CD4-positive, alpha-beta T cell treated with Interleukin-4 for 4 hours (primary cell): ENCODE measurements around the gene PDE11A.
"Not testable (repeated sequence)": the region's sequence is repeated elsewhere in the genome, so short reads cannot be mapped to it uniquely, and the experiment has no call there.

Experiments
- DNase-seq: peaks from one replicate; pipeline ENCODE4 v3.0.0-alpha.2; 2020

The PDE11A gene

DNA sequence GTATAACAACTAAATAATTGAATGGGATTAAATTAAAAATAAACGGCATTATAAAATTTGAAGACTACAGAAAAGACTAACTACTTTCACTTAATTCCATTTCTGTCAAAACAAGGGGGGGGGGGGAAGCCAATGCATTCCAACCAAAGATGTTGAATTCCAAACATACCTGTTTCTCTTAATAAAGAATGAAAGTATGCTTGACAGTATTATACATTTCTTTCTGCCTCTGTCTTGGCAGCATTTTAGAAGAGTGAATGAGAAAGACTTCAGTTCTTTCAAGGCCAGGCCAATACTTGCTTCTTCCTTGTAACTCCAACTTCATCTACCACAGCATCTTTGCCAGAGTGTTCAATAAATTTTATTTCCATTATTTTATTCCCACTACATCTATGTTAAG lies 65.9 kb downstream of the PDE11A start:
- no peak for DNase-seq

DNA sequence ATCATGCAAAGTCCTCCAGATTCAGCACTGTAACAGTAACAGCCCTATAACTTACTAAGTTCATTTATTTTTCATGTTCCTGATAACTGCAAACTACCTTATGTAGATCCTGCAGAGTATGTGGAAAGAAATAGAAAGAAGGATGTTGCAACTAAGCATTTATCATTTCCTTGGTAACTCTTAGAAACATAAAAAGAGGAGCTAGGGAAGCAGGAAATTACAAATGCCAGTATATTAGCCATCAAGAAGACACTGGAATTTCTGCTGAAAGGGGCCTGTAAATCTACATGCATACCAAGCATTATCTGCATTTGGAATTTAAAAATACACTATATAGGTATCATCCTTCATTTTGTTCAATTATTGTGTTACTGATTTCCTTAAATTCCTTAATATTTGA lies 66.8 kb downstream of the PDE11A start:
- no peak for DNase-seq

DNA sequence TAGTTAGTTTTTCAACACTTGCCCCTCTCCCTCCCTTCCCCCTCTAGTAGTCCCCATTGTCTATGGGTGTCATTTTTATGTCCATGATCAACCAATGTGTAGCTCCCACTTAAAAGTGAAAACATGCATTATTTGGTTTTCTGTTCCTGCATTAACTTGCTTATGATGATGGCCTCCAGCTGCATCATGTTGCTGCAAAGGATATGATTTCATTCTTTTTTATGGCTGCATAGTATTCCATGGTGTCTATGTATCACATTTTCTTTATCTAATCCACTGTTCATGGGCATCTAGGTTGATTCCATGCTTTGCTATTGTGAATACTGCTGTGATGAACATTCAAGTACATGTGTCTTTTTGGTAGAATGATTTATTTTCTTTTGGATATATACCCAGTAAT lies 70.5 kb downstream of the PDE11A start:
- DNase-seq: no peak

DNA sequence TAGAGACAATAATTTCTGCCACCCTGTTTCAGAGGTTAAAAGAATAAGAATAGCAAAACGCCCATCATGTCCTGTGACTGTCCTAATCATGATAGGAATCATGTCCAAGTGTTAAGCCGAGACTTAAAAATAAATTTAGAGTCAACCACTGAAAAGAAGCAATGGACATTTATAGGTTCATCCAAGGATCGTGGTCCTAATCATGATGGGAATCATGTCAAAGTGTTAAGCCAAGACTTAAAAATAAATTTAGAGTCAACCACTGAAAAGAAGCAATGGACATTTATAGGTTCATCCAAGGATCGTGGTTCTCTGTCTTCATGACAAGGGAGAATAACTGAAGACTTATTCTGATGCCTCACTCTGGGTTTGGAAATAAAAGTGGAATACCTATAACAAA lies 73.6 kb downstream of the PDE11A start:
- no peak for DNase-seq

DNA sequence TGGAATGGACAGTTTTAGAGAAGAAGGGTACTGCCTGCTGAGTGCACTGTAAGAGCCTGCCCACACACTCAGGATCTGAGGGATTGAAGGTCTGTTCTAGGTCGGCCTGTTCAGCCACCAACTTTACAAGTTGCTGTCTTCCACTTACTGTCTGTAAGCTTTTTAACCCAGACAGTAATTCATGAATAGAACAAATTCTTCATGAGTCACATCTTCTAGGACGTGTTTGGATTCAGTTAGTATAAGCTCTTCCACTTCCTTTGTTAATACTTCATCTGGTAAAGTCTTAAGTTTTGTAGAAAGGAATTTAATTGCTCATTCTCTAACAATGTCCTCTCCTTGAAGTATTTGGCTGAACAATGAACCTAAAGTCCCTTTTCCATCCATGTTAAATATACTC lies 74.6 kb downstream of the PDE11A start:
- no peak for DNase-seq

DNA sequence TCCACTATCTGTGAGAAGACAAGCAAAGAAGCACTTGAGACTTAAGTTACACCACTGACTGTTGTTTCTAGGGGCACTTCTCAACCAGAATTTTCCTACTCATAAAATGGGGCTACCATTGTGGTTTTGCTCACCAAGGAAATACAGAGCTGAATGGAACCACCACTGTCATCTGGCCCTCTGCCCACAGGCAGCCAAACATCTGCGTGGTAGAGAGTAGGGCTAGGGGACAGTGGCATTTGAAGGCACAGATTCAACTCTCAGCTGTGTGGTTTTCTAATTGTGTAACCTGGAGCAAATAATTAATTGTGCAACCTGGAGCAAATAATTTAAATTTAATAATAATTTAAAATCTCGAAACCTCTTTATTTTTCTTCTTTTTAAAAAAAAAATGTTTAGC lies 79.6 kb downstream of the PDE11A start:
- DNase-seq: no peak

DNA sequence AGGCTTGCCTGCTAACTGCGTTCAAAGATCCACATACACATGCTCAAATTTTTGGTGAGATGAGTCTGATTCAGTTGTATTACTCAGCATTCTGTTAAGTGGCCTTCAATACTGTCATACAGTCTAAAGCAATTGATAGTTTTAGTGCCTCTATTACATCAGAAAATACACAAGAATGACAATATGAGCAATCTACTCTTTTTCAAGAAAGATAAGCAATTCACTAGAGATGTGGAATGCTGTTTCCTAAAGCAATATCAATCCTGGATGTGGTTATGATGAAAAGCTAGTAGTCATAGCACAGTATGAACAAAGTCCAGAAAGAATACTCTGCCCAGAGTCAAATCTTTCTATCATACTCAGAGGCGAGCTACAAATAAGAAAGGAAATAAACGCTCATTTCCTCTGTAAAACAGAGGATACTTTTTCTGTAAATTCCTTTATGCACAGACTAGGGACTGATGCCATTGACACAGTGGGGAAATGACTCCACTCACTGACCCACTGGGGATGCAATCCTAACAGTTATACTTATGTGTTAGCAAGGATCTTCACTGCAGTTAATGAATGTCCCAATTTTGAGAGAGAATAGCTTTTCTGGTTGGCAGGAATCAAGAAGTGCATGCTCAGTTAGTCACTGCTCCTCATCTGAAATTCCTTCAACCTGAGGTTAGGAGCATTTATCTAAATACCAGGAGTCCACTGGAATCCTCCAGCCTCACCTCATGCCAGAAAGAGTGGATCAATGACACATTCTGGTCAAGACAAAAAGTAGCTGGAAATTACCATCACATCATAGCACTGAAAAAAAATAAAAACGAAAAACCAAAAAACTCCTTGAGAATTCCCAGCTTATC lies 83.3 kb downstream of the PDE11A start:
- DNase-seq: no peak

DNA sequence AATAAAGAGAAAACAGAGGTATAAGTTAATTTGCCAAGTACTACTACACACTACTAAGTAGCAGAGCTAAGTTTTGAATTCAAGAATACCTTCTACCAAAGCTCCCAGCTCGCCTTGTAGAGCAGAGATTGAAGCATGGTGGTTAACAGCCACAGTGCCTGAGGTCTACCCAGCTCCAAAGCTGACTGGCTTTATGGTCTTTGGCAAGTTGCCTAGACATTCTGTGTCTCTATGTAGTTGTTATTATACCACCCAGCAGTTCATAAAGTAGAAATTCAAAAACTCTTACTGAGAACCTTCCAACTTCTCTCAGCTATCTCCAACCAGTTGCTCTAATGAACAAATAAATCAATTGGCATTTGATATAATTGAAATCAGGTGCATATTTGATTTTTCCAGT lies 87.8 kb downstream of the PDE11A start:
- DNase-seq: no peak

DNA sequence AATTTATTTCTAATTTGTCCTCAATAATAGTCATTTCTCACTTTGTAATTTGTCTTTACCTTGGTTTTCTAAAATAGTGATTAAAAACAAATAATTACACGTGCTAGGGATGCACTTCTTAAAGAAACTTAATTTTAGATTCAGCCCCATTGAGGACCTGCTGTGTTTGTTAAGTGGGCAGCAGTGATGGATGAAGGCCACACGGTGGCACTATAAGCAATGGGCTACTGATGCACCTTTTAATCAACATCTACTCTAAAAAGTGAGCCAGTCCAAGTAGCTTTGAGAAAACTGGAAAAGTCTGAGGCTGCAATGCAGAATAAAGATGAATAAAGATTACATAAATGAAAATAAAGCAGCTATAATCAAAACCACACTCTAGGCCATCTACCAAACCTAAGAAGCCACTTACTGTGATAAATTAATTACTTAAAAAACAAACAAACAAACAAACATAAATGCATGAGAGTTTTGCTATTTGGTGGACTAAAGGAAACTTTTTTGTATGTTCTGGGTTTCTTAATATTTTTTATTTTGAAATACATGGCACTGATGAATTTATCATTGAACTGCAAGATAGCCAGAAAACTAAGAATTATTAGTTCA lies 89.3 kb downstream of the PDE11A start:
- peak; percentile 18 for DNase-seq

DNA sequence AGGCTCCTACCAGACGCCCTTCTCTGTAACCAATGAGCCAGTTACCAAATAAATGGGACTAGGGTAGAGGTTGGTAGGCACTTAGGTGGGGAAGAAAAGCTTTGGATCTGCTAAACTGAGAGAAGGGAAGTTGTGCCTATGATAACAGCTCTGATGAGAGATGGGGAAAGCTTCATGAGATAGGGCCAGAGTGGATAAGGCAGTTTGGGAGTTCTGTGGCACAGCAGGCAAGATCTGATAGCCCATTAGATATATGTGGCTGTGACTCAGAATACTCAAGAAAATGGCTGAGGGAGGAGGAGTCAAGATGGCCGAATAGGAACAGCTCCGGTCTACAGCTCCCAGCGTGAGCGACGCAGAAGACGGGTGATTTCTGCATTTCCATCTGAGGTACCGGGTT lies 99.8 kb downstream of the PDE11A start:
- DNase-seq: no peak

DNA sequence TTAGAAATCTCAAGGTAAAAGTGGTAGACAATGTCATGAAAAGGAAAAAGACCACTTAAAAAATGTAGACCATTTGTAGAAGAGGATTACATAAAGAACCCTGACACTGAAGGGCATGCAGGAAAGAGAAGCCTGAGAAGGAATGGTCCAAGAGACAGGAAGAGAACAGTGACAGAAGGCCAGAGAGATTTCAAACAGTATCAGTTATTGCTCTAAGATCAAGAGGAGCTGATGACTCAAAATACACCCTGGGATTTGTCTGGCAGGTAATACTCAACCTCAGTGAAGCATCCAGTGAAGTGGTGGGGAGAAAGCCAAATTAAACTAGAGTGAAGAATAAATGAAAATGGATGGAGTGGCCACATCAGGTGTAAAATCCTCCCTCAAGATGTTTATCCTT lies 100.5 kb downstream of the PDE11A start:
- no peak for DNase-seq

DNA sequence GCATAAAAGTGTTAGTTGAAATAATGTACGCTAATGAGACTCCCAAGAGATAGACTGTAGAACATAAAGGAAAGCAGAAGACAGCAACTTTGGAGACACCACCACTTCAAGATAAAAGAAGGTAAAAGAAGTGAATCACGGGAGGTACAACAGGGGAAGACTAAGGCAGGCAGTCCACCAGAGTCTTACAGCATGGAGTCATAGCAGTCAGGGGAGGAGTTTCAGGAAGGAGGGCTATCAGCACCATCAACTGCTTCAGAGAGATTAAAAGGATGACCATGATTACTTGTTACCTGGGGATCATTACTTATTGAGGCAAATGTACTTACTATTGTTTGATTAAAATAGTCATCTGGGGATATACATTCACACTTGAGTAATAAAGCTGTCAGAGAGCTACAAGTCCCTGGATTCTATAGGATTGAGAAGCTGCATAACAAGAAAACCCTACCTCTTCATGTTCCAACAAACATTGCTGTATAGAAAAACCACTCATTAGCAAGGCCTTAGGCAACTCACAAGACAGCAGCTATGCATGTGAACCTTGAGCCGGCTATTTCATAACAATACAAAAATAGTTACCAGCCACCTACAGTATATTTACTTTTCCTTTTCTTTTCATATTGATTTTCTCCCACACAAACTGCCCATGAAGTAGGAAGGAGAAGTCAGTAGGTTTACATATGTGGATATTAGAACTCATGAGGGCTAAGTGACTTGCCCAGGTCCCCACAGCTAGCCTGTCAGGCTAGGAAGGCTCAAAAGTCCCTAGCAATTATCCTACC lies 101.7 kb downstream of the PDE11A start:
- no peak for DNase-seq

DNA sequence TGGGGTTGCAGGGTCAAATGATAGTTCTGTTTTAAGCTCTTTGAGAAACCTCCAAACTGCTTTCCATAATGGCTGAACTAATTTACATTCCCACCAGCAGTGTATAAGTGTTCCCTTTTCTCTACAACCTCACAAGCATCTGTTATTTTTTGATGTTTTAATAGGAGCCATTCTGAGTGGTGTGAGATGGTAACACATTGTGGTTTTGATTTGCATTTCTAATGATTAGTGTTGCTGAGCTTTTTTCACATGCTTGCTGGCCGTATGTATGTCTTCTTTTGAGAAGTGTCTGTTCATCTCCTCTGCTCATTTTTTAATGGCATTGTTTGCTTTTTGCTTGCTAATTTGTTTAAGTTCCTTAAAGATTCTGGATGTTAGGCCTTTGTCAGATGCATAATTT lies 107.7 kb downstream of the PDE11A start:
- DNase-seq: no peak

DNA sequence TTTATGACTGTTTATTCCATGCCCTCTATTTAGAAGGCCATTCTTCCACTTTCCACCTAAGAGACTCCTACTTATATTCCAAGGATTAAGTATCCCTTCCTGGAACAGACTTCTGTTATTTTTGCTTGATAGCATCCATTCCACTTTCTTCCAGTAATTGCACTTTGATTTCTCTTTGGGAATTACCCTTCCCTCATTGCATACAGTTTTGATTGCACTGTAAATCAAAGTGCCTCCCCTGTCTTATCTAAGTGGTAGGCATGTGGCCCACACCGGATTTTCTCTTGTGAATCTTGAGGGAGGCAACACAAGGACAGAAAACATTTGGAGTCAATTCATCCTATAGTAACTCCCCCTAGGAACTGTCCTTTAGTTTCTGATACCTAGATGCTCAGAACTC lies 120.4 kb downstream of the PDE11A start:
- DNase-seq: no peak

DNA sequence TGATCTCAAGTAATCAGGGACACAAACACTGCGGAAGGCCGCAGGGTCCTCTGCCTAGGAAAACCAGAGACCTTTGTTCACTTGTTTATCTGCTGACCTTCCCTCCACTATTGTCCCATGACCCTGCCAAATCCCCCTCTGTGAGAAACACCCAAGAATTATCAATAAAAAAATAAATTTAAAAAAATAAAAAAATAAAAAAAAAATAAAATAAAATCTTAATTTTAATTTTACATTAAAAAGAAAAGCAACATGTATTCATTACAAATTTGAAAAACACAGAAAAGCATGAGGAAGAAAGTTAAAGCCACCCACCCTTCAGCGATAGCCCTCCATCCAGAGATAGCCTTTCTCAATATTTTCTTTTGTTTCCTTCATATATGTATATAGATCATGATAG lies 125.0 kb downstream of the PDE11A start:
- not testable (repeated sequence) for DNase-seq

DNA sequence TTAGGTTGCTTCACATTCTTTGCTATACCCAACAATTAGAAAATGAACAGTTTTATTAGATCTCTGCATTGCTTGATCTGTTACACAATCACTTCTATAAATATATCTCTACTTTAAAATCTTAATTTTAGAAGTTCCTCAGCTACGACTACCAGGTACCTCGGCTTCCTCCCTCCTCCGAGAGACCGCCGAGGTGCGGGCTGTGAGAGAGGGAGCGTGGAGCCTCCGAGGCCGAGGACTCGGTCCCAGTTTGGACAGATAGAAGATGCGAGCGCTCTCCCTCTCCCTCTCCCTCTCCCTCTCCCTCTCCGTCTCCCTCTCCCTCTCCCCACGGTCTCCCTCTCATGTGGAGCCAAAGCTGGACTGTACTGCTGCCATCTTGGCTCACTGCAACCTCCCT lies 128.0 kb downstream of the PDE11A start:
- not testable (repeated sequence) for DNase-seq

DNA sequence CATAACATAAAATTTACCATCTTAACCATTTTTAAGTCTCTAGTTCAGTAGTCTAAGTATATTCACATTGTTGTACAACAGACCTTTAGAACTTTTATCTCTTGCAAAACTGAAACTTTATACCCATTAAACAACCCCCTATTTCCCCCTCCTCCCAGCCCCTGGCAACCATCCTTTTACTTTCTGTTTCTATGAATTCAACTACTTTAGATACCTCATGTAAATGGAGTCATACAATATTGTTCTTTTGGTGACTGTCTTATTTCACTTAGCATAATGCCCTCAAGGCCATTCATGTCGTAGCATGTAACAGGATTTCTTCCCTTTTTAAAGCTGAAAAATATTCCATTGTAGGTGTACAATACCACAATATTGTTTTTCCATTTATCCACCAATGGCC lies 129.8 kb downstream of the PDE11A start:
- DNase-seq: no peak

DNA sequence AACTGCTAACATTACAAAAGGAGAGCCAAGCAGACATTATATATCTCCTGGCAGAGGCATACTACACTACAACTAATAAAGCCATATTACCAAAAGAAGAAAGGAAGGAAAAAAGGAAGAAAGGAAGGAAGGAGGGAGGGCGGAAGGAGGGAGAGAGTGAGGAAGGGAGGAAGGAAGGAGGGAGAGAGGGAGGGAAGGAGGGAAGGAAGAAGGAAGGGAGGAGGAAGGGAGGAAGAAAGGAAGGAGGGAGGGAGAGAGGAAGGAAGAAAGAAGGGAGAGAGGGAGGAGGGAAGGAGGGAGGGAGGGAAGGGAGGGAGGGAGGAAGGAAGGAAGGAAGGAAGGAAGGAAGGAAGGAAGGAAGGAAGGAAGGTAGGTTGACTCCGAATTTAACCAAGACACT lies 133.4 kb downstream of the PDE11A start:
- DNase-seq: no peak

DNA sequence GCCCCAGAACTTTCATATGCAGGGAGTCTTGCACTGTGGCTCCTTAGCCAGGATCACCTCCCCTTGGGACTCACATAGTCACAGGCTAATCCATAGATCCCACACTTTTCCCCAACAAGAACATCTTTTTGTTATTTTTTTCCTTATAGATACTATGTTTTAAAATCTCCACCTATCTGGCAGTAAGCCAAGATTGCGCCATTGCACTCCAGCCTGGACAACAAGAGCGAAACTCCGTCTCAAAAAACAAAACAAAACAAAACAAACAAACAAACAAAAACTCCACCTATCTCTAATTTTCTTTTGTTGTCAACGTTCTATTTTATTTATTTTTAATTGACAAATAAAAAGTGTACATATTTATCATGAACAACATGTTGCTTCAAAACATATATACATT lies 141.7 kb downstream of the PDE11A start:
- DNase-seq: no peak

DNA sequence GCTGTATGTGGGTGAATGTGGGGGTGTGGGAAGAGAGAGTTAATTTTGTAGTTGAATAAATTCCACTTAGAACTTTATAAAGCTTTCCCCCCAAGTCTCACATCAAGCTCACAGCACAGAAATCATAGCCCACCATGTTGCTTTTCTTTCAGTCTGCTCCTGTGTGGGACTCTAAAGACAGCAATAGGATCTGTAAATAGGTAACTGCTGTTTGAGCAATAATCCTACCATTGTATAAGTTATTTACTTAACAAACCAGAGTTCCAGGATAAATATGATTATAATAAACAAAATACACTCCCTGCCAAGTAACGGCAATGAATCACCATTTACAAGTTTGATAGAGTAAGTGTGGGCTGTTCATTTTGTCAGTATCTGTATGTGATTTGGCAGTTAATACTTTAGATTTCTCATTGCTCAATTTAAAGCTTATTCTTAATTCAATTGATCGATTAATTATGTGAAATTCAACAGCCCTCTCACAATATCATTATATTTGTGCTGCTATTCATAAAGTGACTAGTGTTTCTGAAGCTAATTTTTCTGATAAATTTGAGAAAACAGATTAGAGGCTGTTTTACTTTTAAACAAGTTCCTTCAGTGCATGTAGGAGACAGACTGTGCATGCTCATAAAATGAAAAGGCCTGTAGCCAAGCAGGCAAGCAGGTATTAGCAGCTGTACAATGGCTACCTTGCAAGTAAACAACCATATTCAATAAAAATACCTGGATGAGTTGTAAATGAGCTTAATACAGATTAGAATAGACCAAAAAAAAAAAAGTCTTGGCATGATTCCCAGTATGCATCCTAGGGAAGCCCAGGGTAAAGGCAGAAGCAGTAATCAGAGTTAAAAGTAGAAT lies 142.7 kb downstream of the PDE11A start:
- DNase-seq: no peak

DNA sequence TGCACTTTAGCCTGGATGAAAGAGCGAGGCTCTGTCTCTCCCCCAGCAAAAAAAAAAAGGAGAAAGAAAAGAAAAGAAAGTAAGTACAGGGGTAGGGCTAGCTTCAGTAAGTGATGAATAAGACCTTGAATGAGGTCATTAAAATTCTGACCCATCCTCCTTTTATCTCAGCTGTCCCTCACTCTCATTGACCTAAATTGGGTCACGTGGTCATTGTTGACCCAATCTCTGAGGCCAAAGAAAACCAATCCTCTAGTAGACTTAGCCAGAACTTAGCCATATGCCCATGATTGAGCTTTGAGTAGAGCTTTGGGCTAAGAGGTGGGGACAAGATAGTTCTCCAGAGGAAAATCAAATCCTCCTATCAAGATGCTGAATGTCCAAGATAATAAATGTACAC lies 149.3 kb downstream of the PDE11A start:
- DNase-seq: no peak

DNA sequence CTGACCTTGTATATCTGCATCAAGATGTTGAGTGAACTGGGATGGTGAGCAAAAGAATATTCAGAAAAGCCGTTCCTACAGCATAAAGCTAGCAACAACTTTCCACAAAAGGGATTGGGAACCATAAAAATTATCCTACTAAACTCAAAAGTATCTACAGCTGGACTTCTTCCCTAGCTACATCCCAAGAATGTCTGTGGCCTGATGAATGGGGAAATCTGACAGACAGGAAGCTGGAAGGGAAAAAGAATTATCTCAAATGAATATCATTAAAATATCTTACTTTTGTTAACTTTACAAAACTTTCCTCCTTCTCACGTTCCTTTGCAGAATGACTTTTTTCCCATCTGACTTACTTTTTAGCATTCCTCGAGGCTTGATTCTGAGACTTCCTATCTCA lies 150.9 kb downstream of the PDE11A start:
- DNase-seq: no peak

DNA sequence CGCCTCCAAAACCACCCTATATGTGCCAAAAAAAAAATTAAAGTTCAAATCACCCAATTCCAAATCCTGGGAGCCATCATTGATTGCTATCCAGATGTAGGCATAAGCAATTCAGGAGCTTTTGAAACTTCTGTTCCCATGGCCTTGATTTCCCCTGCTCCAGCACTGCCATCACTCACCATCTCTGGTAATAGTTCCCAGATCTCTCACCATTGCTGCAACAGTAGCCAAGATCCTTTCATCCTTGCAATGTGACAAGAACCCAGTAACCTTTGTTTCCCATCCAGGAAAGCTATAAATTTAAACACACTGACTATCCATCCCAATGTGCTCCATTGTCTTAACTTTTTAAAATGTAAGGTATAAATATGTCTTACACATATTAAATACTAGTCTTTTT lies 155.4 kb downstream of the PDE11A start:
- DNase-seq: no peak
